NT2/D1 (cell line): Measurements from ENCODE around the gene ARIH1.

Experiments
- DNase-seq: peaks from one replicate; pipeline ENCODE4 v3.0.0-alpha.2; 2011; ENCODE audit warnings: low read depth, low spot score
- H3K27me3 ChIP-seq: 2 replicates; pipeline ENCODE4 v1.6.0; 2011; ENCODE audit warnings: mild to moderate bottlenecking; ENCODE audit not compliant: insufficient read length, insufficient read depth
- H3K36me3 ChIP-seq: 2 replicates; pipeline ENCODE4 v1.6.1; 2011; ENCODE audit warnings: mild to moderate bottlenecking, low read length, mixed read lengths; ENCODE audit not compliant: insufficient read depth, insufficient read length
- H3K4me1 ChIP-seq: 2 replicates; pipeline ENCODE4 v1.5.1; 2011; ENCODE audit not compliant: insufficient read depth, insufficient read length
- H3K4me3 ChIP-seq: 2 replicates; pipeline ENCODE4 v1.5.1; 2011; ENCODE audit warnings: low read depth; ENCODE audit not compliant: insufficient read length
- H3K9ac ChIP-seq: 2 replicates; pipeline ENCODE4 v1.6.0; 2011; ENCODE audit warnings: low read depth; ENCODE audit not compliant: insufficient read length
- H3K9me3 ChIP-seq: 2 replicates; pipeline ENCODE4 v1.5.1; 2011; ENCODE audit warnings: mild to moderate bottlenecking, low read length; ENCODE audit not compliant: insufficient read depth
- SUZ12 ChIP-seq: IDR thresholded peaks from 2 replicates; pipeline ENCODE4 v1.6.1; 2011; ENCODE audit not compliant: insufficient read length, insufficient read depth; ENCODE audit errors: extremely low read depth
- YY1 ChIP-seq: IDR thresholded peaks from 2 replicates; pipeline ENCODE4 v1.6.1; 2011; ENCODE audit not compliant: insufficient read length, insufficient read depth
- ZNF274 ChIP-seq: IDR thresholded peaks from 2 replicates; pipeline ENCODE4 v1.6.1; 2011; ENCODE audit warnings: mild to moderate bottlenecking, low read depth, low read length

ARIH1 gene

GRCh38 chr15:72562386-72562785 is 88.3 kb downstream of the ARIH1 start:
- Histone ChIP-seq H3K4me1 (no peaks in the 10 kb centered on the region), H3K9ac (no peak overlapping the region), H3K4me3 (no peak overlapping the region), H3K27me3 (no peaks in the 10 kb centered on the region), H3K9me3 (no peaks in the 10 kb centered on the region), H3K36me3 (peaks cover 71% of the 10 kb centered on the region)
- no peak for DNase-seq
- TF ChIP-seq SUZ12 (no peak), YY1 (no peak), ZNF274 (no peak)

- H3K9ac ChIP-seq: no peak overlapping the region
- H3K9me3 ChIP-seq: no peaks in the 10 kb centered on the region
- H3K27me3 ChIP-seq: no peaks in the 10 kb centered on the region
- no peak overlapping the region for H3K4me3 ChIP-seq
- H3K36me3 ChIP-seq: peaks cover 75% of the 10 kb centered on the region
- TF ChIP-seq SUZ12: no peak
- no peak for TF ChIP-seq YY1
- TF ChIP-seq ZNF274: no peak
- no peaks in the 10 kb centered on the region for H3K4me1 ChIP-seq
- DNase-seq: no peak
Measured at GRCh38 chr15:72562878-72563277, 88.7 kb downstream of the ARIH1 start.

- Histone ChIP-seq H3K4me3 (no peak overlapping the region), H3K36me3 (peaks cover 68% of the 10 kb centered on the region), H3K9me3 (no peaks in the 10 kb centered on the region), H3K9ac (no peak overlapping the region), H3K4me1 (no peaks in the 10 kb centered on the region), H3K27me3 (no peaks in the 10 kb centered on the region)
- TF ChIP-seq YY1 (no peak), ZNF274 (no peak), SUZ12 (no peak)
- DNase-seq: no peak
Measured at GRCh38 chr15:72564091-72564490, 90.0 kb downstream of the ARIH1 start.

GRCh38 chr15:72566973-72567372 is 92.8 kb downstream of the ARIH1 start:
- Histone ChIP-seq H3K4me3 (no peak overlapping the region), H3K9me3 (no peaks in the 10 kb centered on the region), H3K9ac (no peak overlapping the region), H3K36me3 (peaks cover 75% of the 10 kb centered on the region), H3K27me3 (no peaks in the 10 kb centered on the region), H3K4me1 (no peaks in the 10 kb centered on the region)
- no peak for DNase-seq
- TF ChIP-seq ZNF274 (no peak), SUZ12 (no peak), YY1 (no peak)

GRCh38 chr15:72570059-72570458 is 95.9 kb downstream of the ARIH1 start:
- no peak overlapping the region for H3K4me3 ChIP-seq
- peaks cover 73% of the 10 kb centered on the region for H3K36me3 ChIP-seq
- no peak for DNase-seq
- no peaks in the 10 kb centered on the region for H3K27me3 ChIP-seq
- H3K9me3 ChIP-seq: no peaks in the 10 kb centered on the region
- no peaks in the 10 kb centered on the region for H3K4me1 ChIP-seq
- TF ChIP-seq SUZ12 (no peak), YY1 (no peak)
- H3K9ac ChIP-seq: no peak overlapping the region

GRCh38 chr15:72579814-72580213 is 105.7 kb downstream of the ARIH1 start:
- H3K36me3 ChIP-seq: peaks cover 72% of the 10 kb centered on the region
- 0 out of 2 replicates have a peak, but pooled peaks cover 5% of the 10 kb centered on the region for H3K9me3 ChIP-seq
- no peaks in the 10 kb centered on the region for H3K4me1 ChIP-seq
- no peak for DNase-seq
- no peak overlapping the region for H3K4me3 ChIP-seq
- H3K9ac ChIP-seq: no peak overlapping the region
- no peaks in the 10 kb centered on the region for H3K27me3 ChIP-seq
- TF ChIP-seq YY1 (no peak), ZNF274 (no peak), SUZ12 (no peak)

- peak; percentile 13 for DNase-seq
- no peaks in the 10 kb centered on the region for H3K4me1 ChIP-seq
- no peaks in the 10 kb centered on the region for H3K27me3 ChIP-seq
- peaks cover 65% of the 10 kb centered on the region for H3K36me3 ChIP-seq
- H3K9ac ChIP-seq: no peak overlapping the region
- H3K4me3 ChIP-seq: no peak overlapping the region
- no peaks in the 10 kb centered on the region for H3K9me3 ChIP-seq
- TF ChIP-seq SUZ12 (no peak), ZNF274 (no peak), YY1 (no peak)
Measured at GRCh38 chr15:72584006-72584405, 109.9 kb downstream of the ARIH1 start.

- Histone ChIP-seq H3K4me3 (no peak overlapping the region), H3K36me3 (peaks cover 60% of the 10 kb centered on the region), H3K9me3 (no peaks in the 10 kb centered on the region), H3K4me1 (no peaks in the 10 kb centered on the region), H3K9ac (no peak overlapping the region), H3K27me3 (no peaks in the 10 kb centered on the region)
- TF ChIP-seq YY1: no peak
- TF ChIP-seq SUZ12: no peak
- TF ChIP-seq ZNF274: no peak
- DNase-seq: no peak
Measured at GRCh38 chr15:72585025-72585424, 110.9 kb downstream of the ARIH1 start.
